Upper lobe of right lung (tissue), 1 donor: ENCODE results near the gene R3HDM4. TPM values are rescaled to one million over a fixed set of nuclear protein-coding genes. Genes with fewer than 3 reads are reported as not detected.
"Not testable (repeated sequence)": the region's sequence is repeated elsewhere in the genome, so short reads cannot be mapped to it uniquely, and the experiment has no call there.

ENCODE experiments used
- ATAC-seq: fragments of 200-7000 bp; cut with Tn5 transposase; one replicate; pipeline ENCODE4 v1.9.1; 2020; ENCODE audit warnings: mild to moderate bottlenecking, moderate library complexity
- DNase-seq: peaks from one replicate; pipeline ENCODE4 v3.0.0-alpha.2; 2020
- H3K27ac ChIP-seq: fragments of 200-600 bp; one replicate; pipeline ENCODE4 v1.8.0; 2022
- H3K27me3 ChIP-seq: fragments of 200-600 bp; one replicate; pipeline ENCODE4 v1.8.0; 2022; ENCODE audit warnings: mild to moderate bottlenecking
- H3K36me3 ChIP-seq: fragments of 200-600 bp; one replicate; pipeline ENCODE4 v1.8.0; 2022
- H3K4me1 ChIP-seq: fragments of 200-600 bp; one replicate; pipeline ENCODE4 v1.8.0; 2022
- H3K4me3 ChIP-seq: fragments of 200-600 bp; one replicate; pipeline ENCODE4 v1.8.0; 2022; ENCODE audit warnings: mild to moderate bottlenecking
- H3K9me3 ChIP-seq: fragments of 200-600 bp; one replicate; pipeline ENCODE4 v1.8.0; 2022
- intact Hi-C: fragments of 100-400 bp; cut with DNase I; formaldehyde crosslinking; loops from one replicate; pipeline ENCODE4 v1.11.0; 2022
- total RNA-seq: library from RNA; stranded (reverse); fragmentation: NEBNext Ultra II Directional; extraction: Animal tissue kit (Norgen Biotek cat#: 25700); gene quantifications from one replicate; pipeline ENCODE4 v1.2.1, GENCODE V29; 2021
- TF ChIP-seq, protein P1 (sequence below): fragments of 200-600 bp; IDR thresholded peaks from one replicate; pipeline ENCODE4 v1.8.0; 2022; ENCODE audit warnings: antibody characterized with exemption
- donor health status: DM: no; HTN: yes; CAD: no; lungs with severe emphysema.

R3HDM4 gene
- total RNA-seq, 1 donor from 2014 or later, result 50.7 TPM

DNA sequence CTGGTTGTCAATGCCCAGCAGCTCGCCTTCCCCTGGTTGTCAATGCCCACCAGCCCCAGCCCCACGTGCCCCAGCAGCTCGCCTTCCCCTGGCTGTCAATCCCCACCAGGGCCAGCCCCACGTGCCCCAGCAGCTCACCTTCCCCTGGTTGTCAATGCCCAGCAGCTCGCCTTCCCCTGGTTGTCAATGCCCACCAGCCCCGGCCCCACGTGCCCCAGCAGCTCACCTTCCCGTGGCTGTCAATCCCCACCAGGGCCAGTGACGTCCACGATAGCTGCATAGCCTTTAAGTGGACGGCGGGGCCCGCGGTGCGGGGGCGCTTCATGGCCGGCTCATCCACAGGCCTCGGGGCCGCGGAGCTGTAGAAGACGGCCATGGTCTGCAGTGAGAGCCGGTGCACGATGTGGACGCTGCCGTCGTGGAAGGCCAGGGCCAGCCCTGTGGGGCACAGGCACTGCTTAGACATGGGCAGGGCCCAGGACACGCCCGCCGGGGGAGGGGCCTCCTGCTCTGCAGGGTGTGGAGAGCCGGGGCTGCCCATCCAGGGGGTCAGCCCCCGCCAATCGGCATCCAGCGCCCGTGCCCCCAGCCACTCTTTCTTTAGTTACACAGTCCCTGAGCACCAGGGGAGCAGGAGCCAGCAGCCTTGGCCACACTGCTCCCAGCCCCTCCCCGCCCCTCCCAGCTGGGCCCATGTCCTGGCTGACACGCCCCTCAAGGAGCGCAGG lies 33.1 kb downstream of the R3HDM4 start:
- H3K9me3 ChIP-seq, result no peaks in the 10 kb centered on the region
- no peak overlapping the region for H3K27ac ChIP-seq
- TF ChIP-seq, protein P1, sequence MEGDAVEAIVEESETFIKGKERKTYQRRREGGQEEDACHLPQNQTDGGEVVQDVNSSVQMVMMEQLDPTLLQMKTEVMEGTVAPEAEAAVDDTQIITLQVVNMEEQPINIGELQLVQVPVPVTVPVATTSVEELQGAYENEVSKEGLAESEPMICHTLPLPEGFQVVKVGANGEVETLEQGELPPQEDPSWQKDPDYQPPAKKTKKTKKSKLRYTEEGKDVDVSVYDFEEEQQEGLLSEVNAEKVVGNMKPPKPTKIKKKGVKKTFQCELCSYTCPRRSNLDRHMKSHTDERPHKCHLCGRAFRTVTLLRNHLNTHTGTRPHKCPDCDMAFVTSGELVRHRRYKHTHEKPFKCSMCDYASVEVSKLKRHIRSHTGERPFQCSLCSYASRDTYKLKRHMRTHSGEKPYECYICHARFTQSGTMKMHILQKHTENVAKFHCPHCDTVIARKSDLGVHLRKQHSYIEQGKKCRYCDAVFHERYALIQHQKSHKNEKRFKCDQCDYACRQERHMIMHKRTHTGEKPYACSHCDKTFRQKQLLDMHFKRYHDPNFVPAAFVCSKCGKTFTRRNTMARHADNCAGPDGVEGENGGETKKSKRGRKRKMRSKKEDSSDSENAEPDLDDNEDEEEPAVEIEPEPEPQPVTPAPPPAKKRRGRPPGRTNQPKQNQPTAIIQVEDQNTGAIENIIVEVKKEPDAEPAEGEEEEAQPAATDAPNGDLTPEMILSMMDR, result no peak
- intact Hi-C loops, result no loop called here
- DNase-seq (peak; percentile 66), ATAC-seq (no peak)
- H3K4me3 ChIP-seq, result no peak overlapping the region
- peaks cover 54% of the 10 kb centered on the region for H3K36me3 ChIP-seq
- H3K27me3 ChIP-seq, result no peaks in the 10 kb centered on the region
- H3K4me1 ChIP-seq, result no peaks in the 10 kb centered on the region

DNA sequence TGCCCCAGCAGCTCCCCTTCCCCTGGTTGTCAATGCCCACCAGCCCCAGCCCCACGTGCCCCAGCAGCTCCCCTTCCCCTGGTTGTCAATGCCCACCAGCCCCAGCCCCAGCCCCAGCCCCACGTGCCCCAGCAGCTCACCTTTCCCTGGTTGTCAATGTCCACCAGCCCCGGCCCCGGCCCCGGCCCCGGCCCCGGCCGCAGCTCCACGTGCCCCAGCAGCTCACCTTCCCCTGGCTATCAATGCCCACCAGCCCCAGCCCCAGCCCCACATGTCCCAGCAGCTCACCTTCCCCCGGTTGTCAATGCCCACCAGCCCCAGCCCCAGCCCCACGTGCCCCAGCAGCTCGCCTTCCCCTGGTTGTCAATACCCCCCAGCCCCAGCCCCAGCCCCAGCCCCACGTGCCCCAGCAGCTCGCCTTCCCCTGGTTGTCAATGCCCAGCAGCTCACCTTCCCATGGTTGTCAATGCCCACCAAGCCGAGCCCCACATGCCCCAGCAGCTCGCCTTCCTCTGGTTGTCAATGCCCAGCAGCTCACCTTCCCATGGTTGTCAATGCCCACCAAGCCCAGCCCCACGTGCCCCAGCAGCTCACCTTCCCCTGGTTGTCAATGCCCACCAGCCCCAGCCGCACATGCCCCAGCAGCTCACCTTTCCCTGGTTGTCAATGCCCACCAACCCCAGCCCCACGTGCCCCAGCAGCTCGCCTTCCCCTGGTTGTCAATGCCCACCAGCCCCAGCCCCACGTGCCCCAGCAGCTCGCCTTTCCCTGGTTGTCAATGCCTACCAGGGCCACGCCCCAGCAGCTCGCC lies 34.1 kb downstream of the R3HDM4 start:
- intact Hi-C loops, H3K27me3 ChIP-seq, H3K27ac ChIP-seq, ATAC-seq, H3K4me3 ChIP-seq, H3K4me1 ChIP-seq, H3K9me3 ChIP-seq: not testable (repeated sequence)
- peak; percentile 67 for DNase-seq
- H3K36me3 ChIP-seq, result peaks cover 55% of the 10 kb centered on the region

DNA sequence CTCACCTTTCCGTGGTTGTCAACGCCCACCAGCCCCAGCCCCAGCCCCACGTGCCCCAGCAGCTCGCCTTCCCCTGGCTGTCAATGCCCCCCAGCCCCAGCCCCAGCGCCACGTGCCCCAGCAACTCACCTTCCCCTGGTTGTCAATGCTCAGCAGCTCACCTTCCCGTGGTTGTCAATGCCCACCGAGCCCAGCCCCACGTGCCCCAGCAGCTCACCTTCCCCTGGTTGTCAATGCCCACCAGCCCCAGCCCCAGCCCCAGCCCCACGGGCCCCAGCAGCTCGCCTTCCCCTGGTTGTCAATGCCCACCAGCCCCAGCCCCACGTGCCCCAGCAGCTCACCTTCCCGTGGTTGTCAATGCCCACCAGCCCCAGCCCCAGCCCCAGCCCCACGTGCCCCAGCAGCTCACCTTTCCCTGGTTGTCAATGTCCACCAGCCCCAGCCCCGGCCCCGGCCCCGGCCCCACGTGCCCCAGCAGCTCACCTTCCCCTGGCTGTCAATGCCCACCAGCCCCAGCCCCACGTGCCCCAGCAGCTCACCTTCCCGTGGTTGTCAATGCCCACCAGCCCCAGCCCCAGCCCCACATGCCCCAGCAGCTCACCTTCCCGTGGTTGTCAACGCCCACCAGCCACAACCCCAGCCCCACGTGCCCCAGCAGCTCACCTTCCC lies 34.9 kb downstream of the R3HDM4 start:
- H3K9me3 ChIP-seq, DNase-seq, H3K4me1 ChIP-seq, ATAC-seq, H3K27me3 ChIP-seq, H3K4me3 ChIP-seq, H3K27ac ChIP-seq, intact Hi-C loops: not testable (repeated sequence)
- H3K36me3 ChIP-seq, result peaks cover 51% of the 10 kb centered on the region

DNA sequence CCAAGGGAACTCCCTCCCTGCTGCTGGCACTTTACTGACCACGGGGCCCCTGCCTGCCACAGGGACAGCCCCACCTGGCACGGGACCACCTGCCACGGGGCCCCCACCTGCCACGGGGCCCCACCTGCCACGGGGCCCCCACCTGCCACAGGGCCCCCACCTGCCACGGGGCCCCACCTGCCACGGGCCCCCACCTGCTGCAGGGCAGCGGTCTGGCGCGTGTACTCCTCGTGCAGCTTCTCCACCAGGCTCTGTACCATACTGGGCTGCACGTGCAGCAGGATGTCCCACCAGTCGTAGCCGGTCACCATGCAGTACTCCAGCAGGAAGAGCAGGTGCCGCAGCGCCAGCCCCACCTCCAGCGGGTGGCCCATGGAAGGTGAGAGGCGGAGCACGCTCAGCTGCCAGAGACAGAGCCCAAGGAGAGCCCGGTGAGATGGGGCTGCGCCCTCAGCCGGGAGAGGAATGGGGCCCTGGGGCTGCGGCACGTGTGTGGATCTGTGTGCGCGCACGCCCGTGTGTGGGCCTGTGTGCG lies 36.2 kb downstream of the R3HDM4 start:
- H3K36me3 ChIP-seq, result peaks cover 42% of the 10 kb centered on the region
- no peak overlapping the region for H3K27ac ChIP-seq
- H3K4me1 ChIP-seq, result peaks cover 7% of the 10 kb centered on the region
- H3K27me3 ChIP-seq, result no peaks in the 10 kb centered on the region
- no peak overlapping the region for H3K4me3 ChIP-seq
- TF ChIP-seq, protein P1, result no peak
- ATAC-seq (no peak), DNase-seq (no peak)
- H3K9me3 ChIP-seq, result no peaks in the 10 kb centered on the region
- intact Hi-C loops, result no loop called here

DNA sequence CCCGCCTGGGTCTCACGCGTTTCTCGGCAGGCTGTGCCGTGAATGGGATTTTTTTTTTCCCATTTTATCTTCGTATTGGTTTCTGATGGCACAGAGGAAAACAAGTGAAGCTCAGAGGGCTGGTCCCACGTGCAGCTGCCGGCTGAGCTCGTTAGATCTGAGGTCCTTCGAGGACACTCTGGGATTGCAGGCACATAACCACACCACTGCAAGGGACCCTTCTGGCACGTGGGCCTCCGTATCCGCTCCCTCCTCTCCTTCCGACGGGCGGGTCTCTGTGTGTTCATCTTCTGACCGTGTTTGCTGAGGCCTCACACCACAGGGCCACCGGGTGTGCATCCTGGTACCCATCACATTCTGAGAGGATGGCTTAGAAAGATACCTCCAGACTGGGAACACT lies 36.9 kb downstream of the R3HDM4 start:
- TF ChIP-seq, protein P1, result no peak
- DNase-seq (no peak), ATAC-seq (no peak)
- no peaks in the 10 kb centered on the region for H3K27me3 ChIP-seq
- H3K4me1 ChIP-seq, result peaks cover 8% of the 10 kb centered on the region
- peaks cover 35% of the 10 kb centered on the region for H3K36me3 ChIP-seq
- no peak overlapping the region for H3K4me3 ChIP-seq
- no peaks in the 10 kb centered on the region for H3K9me3 ChIP-seq
- no peak overlapping the region for H3K27ac ChIP-seq
- intact Hi-C loops, result no loop called here

DNA sequence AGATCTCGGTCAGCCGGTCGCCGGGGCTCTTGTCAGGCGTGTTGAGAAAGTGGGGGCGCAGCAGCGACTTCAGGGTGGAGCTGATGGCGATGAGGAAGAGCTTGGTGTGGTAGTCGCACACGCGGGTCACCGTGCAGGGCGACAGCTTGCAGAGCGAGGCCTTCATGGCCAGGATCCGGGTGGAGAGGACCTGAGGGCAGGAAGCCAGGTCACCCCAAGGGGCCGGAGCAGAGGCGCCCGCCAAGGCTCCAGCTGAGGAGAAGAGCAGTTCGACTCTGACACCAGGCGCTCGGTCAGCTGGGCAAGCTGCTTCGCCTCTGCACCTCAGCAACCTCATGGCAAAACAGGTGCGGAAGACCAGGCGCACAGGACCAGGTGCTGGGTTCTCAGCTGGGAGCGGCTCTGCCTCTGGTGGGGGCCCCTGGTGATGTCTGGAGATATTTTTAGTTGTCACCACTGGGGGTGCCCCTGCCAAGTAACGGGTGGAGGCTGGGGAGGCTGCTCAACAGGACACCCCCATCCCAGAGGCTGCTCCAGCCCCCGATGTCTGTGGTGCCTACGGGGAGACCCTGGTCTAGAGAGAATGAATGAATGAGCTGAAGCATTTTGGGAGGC lies 37.6 kb downstream of the R3HDM4 start:
- TF ChIP-seq, protein P1, result no peak
- H3K9me3 ChIP-seq, result no peaks in the 10 kb centered on the region
- no peaks in the 10 kb centered on the region for H3K27me3 ChIP-seq
- H3K27ac ChIP-seq, result no peak overlapping the region
- H3K4me3 ChIP-seq, result no peak overlapping the region
- intact Hi-C loops, result no loop called here
- H3K36me3 ChIP-seq, result peaks cover 29% of the 10 kb centered on the region
- H3K4me1 ChIP-seq, result peaks cover 9% of the 10 kb centered on the region
- DNase-seq, result peak; percentile 61
- ATAC-seq, result no peak
